Endodermal cell (in vitro differentiated cells): ENCODE results near the gene GDF9. TPM values are rescaled to one million over a fixed set of nuclear protein-coding genes. Genes with fewer than 3 reads are reported as not detected.

ENCODE experiments used
- DNase-seq: peaks from one replicate; pipeline ENCODE4 v3.0.0-alpha.2; 2017
- H3K27ac ChIP-seq: 2 replicates; pipeline ENCODE4 v1.5.1; 2013; ENCODE audit warnings: mild to moderate bottlenecking, low read depth, low read length, moderate library complexity
- H3K27me3 ChIP-seq: 2 replicates; pipeline ENCODE4 v1.6.1; 2013; ENCODE audit warnings: mild to moderate bottlenecking, low read length, moderate library complexity; ENCODE audit not compliant: insufficient read depth, control insufficient read depth, poor library complexity, severe bottlenecking
- H3K36me3 ChIP-seq: 2 replicates; pipeline ENCODE4 v1.7.0; 2013; ENCODE audit warnings: mild to moderate bottlenecking, low read length, moderate library complexity; ENCODE audit not compliant: control insufficient read depth, insufficient read depth
- H3K4me1 ChIP-seq: one replicate; pipeline ENCODE4 v1.7.0; 2013; ENCODE audit warnings: low read length; ENCODE audit not compliant: control insufficient read depth, insufficient read depth
- H3K4me3 ChIP-seq: 2 replicates; pipeline ENCODE4 v1.5.1; 2013; ENCODE audit warnings: mild to moderate bottlenecking, low read length, moderate library complexity
- H3K9ac ChIP-seq: 2 replicates; pipeline ENCODE4 v1.6.1; 2013; ENCODE audit warnings: mild to moderate bottlenecking, low read length, moderate library complexity; ENCODE audit not compliant: poor library complexity, severe bottlenecking; ENCODE audit errors: extremely low read depth
- H3K9me3 ChIP-seq: 2 replicates; pipeline ENCODE4 v1.6.1; 2013; ENCODE audit warnings: mild to moderate bottlenecking, low read length, moderate library complexity; ENCODE audit not compliant: control insufficient read depth
- H3K27ac Mint-ChIP-seq: 2 replicates; pipeline ENCODE4 v1.8.0; 2020; ENCODE audit warnings: mixed read lengths
- H3K27me3 Mint-ChIP-seq: 2 replicates; pipeline ENCODE4 v1.8.0; 2021; ENCODE audit warnings: mild to moderate bottlenecking, mixed read lengths; ENCODE audit not compliant: insufficient read depth
- H3K36me3 Mint-ChIP-seq: 2 replicates; pipeline ENCODE4 v1.8.0; 2020; ENCODE audit warnings: low read depth, mixed read lengths
- H3K4me1 Mint-ChIP-seq: 2 replicates; pipeline ENCODE4 v1.8.0; 2020; ENCODE audit warnings: mixed read lengths
- H3K4me3 Mint-ChIP-seq: 2 replicates; pipeline ENCODE4 v1.8.0; 2020; ENCODE audit warnings: mild to moderate bottlenecking, moderate library complexity, mixed read lengths
- H3K9me3 Mint-ChIP-seq: 2 replicates; pipeline ENCODE4 v1.8.0; 2020; ENCODE audit warnings: mild to moderate bottlenecking, mixed read lengths
- CTCF ChIP-seq: fragments of 200-600 bp; sonication (generic); conservative IDR thresholded peaks from 2 replicates; pipeline ENCODE4 v1.5.0; 2021; ENCODE audit warnings: antibody characterized with exemption, mild to moderate bottlenecking
- WGBS, 2 experiments: methylation state at CpG; one replicate each; pipeline versions ENCODE4 v1.1.5 to v1.1.7; 2013; ENCODE audit warnings: missing lambda C conversion rate in 2 of 2, mixed read lengths in 1 of 2; ENCODE audit not compliant: insufficient coverage in 1 of 2, insufficient read length in 1 of 2; 5-methylcytosine and 5-hydroxymethylcytosine counted together
- total RNA-seq, 2 donors: library from RNA; stranded (reverse); fragmentation: NEBNext Ultra II Directional in 1 of 2; extraction: Animal tissue kit (Norgen Biotek cat#: 25700) in 1 of 2; gene quantifications; 2 replicates in 1 of 2; 3 replicates in 1 of 2; pipeline ENCODE4 v1.2.1, GENCODE V29; 2021

The GDF9 gene
- total RNA-seq, 2 donors from 2014 or later, result 0.26 to 0.33 TPM

GRCh38 chr5:132825834-132826391, 40.4 kb downstream of the GDF9 start:
- Mint-ChIP-seq H3K9me3 (no peaks in the 10 kb centered on the region), H3K27ac (no peak overlapping the region), H3K4me1 (peaks cover 15% of the 10 kb centered on the region), H3K36me3 (peaks cover 3% of the 10 kb centered on the region), H3K4me3 (peak overlapping the region; percentile 42), H3K27me3 (peaks cover 48% of the 10 kb centered on the region)
- 6 to 35% methylated on average over 6 to 43 of the region's 43 CpGs for WGBS, 2 experiments
- H3K27me3 ChIP-seq, result peaks cover 65% of the 10 kb centered on the region
- H3K4me1 ChIP-seq, result peaks cover 4% of the 10 kb centered on the region
- H3K9me3 ChIP-seq, result no peaks in the 10 kb centered on the region
- no peak overlapping the region for H3K27ac ChIP-seq
- H3K9ac ChIP-seq, result no peak overlapping the region
- peak; percentile 81 for DNase-seq
- no peaks in the 10 kb centered on the region for H3K36me3 ChIP-seq
- H3K4me3 ChIP-seq, result no peak overlapping the region
- no peak for TF ChIP-seq CTCF

GRCh38 chr5:132825033-132825833, 41.0 kb downstream of the GDF9 start:
- Histone ChIP-seq H3K27ac (no peak overlapping the region), H3K9me3 (no peaks in the 10 kb centered on the region), H3K36me3 (no peaks in the 10 kb centered on the region), H3K4me3 (no peak overlapping the region), H3K27me3 (peaks cover 62% of the 10 kb centered on the region), H3K4me1 (peaks cover 4% of the 10 kb centered on the region), H3K9ac (no peak overlapping the region)
- peak; percentile 85 for DNase-seq
- peak overlapping the region; percentile 44 for H3K27ac Mint-ChIP-seq
- peaks cover 50% of the 10 kb centered on the region for H3K27me3 Mint-ChIP-seq
- H3K4me3 Mint-ChIP-seq, result peak overlapping the region; percentile 42
- H3K4me1 Mint-ChIP-seq, result peaks cover 16% of the 10 kb centered on the region
- 36 to 84% methylated on average over 13 to 71 of the region's 71 CpGs for WGBS, 2 experiments
- no peaks in the 10 kb centered on the region for H3K9me3 Mint-ChIP-seq
- TF ChIP-seq CTCF, result no peak
- H3K36me3 Mint-ChIP-seq, result peaks cover 3% of the 10 kb centered on the region

DNA sequence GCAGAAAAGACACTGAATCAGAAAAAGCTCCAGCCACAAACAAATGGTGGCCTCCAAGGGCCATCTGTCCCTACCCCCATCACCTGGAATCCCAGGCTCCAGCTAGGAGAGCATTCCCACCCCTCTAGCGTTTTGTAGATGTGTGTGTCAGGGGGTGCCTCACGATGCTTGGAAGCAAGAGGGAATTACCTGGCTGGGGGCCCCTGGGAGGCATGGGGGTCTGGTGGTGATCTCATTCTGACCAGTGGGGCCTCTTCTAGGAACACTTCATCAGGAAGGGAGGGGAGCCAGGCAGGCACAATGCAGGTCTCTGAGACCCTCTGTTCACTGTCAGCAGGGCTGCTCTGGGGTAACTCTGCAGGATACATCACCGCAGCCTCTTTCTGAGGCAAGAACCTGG, 41.8 kb downstream of the GDF9 start:
- no peak for TF ChIP-seq CTCF
- H3K4me3 Mint-ChIP-seq, result no peak overlapping the region
- H3K4me1 Mint-ChIP-seq, result peaks cover 17% of the 10 kb centered on the region
- Histone ChIP-seq H3K27ac (no peak overlapping the region), H3K9ac (no peak overlapping the region), H3K9me3 (no peaks in the 10 kb centered on the region), H3K4me3 (no peak overlapping the region), H3K36me3 (no peaks in the 10 kb centered on the region), H3K27me3 (peaks cover 54% of the 10 kb centered on the region), H3K4me1 (peaks cover 4% of the 10 kb centered on the region)
- peaks cover 3% of the 10 kb centered on the region for H3K36me3 Mint-ChIP-seq
- WGBS, 2 experiments, result 94 to 95% methylated on average over 2 to 3 of the region's 3 CpGs
- DNase-seq, result no peak
- no peak overlapping the region for H3K27ac Mint-ChIP-seq
- peaks cover 45% of the 10 kb centered on the region for H3K27me3 Mint-ChIP-seq
- no peaks in the 10 kb centered on the region for H3K9me3 Mint-ChIP-seq
